ENCODE data around the gene GOLGA6A.
A peak's percentile ranks its signal among the peaks of the same experiment; 100 is the strongest.
"Not testable (repeated sequence)": the region's sequence is repeated elsewhere in the genome, so short reads cannot be mapped to it uniquely, and the experiment has no call there.

GOLGA6A gene

DNA sequence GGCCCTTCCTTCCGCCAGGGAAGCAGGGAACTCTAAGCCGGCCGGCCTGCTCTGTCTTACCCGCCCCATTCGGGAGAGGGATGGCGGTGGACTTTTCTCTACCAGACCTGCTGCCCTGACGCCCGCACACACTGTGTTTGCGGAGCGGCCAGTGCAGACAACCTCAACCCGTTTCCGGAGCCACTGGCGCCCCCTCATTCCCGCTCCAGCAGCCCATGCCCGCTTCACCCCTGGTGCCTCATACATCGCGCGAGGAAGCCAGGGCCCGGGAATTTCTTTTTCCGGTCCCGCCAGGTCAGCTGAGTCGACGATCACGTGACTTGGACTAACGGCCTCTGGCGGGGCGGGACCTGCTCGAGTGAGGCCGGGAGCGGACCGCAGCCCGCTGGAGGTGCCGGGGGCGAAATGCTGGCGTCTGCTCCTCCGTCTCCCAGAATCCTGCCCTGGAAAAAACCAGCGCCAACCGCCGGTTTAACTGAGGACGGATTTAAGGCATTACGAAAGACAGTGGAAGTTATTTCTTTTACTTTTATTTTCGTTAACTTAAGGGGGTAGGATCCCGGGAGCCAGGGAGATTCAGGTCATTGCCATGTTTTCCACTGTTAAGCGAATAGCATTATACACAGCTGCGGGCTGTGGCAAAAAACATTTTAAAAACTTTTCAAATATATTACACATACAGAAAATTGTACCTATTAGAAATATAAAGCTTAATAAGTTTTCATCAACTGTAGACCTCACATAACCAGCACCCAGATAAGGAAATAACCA is 17.8 kb upstream of the GOLGA6A start:
- peak; percentile 58 for DNase-seq (ENCODE audit: low read depth)

DNA sequence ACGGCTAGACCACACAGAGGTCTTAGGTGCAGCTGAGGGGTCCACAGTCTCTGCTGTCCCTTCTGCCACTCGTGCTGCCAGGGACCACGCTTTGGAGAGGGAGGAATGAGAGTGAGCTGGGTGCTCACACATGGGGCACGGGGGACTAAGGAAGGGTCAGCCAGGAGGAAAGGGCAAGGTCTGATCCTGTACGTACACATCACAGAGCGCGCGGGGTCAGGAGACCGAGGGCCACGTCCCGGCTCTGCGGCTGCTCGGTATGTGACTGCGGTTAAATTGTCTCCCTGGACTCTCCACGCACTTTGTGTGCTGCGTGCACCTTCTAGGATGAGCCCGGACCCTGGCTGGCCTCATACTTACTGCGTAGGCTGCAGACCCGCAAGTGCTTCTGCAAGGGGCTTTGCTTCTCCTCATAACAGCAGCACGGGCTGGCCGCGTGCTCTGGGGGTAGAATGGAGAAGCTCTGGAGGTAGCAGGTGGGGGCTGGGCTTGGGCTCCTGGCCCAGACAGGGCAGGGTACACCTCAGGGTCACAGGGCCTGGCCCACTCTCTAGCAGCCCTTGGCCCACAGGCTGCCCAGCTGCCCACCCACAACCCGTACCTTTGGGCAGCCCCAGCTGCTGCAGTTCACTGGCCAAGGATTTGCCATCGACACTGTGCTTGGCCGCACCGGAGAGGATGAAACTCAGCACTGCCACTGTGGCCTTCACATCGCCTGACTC is 14.6 kb upstream of the GOLGA6A start:
- not testable (repeated sequence) for DNase-seq (ENCODE audit: low read depth)

DNA sequence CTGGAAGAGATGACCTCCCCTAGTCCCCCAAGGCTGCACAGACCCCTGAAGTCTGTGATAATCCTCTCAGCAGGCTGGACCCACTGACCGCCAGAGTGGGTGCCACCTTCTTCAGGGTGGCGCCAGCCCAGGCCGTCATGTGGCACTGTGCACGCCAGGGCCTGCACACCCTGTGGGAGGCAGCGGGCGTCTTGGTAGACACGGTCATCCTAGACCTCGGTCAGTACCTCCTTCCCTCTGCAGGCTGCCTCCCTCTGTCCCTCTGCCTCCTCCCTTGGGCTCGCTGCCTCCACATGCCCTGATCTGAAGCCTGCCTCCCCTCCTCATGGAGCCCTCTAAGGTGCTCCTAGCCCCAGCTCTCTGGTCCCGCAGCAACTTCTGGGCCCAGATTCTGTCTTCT is 13.3 kb upstream of the GOLGA6A start:
- DNase-seq (ENCODE audit: low read depth), result not testable (repeated sequence)

DNA sequence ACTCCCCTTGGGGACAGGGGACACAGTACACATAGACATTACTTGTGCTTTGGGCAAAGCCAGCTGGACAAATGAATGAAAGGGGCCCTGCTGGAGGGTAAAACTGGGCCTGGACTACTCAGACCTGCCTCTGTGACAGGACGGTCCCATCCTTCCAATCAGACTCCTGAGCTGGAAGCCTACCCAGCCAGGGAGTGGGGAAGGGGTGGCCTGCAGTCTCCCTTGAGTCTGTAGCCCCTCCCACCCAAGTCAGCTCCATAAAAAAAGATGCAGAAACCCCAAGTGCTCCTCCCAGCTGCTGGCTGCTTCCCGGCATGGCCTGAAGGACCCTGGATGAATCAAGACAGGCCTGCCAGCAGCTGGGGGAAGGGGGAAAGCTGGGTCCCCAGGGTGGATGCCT is 12.2 kb upstream of the GOLGA6A start:
- not testable (repeated sequence) for DNase-seq (ENCODE audit: low read depth)

DNA sequence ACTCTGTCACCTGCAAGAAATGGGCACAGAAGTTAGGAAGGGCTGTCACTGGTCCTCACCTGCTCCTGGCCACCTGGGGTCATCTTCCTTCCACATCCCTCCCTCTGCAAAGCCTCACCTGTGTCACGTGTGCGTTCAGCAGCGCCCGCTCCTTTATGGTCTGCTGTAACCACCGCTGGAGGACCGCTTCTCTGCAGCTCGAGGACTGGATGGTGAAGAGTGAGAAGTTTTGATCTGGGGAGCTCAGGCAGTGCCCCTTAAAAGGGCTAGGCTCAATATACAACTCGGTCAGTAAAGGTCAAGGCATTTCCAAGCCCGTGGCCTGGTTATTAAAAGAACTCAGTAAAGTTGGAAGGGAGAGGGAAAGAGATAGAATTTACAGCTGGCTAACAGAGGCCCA is 6.6 kb downstream of the GOLGA6A start:
- DNase-seq (ENCODE audit: low read depth), result not testable (repeated sequence)

DNA sequence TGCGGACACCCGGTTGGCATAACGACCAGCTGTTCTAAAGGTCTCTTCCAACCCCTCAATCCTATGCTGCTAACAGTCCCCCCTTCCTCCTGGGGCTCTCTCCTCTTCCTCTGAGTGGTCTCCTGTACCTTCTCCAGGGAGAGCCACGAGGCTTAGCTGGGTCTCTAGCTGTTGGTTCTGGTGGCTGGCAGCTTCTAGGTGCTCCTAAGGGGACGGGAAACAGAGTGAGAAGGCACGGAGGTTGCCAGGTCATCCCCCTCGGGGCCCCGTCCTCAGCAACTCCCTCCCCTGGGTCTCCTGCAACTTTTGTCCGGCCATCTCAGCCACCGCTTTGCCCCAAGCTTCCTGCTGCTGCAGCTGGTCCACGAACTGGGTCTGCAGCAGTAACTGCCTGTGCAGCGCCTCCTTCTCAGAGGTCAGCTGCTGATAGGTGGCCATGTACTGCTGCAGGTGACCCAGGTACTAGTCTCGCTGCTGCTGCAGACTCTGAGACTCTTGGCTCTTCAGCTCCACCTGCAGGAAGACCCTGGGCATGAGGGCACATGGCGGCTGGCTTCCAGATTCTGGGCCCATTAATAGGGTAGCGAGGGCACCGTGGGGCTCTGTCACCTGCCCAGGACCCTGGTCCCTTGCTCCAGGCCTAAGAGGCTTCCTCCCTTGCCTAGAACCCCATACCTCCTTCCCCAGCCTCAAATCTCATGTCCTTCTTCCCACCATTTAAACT is 9.6 kb downstream of the GOLGA6A start:
- not testable (repeated sequence) for DNase-seq (ENCODE audit: low read depth)

DNA sequence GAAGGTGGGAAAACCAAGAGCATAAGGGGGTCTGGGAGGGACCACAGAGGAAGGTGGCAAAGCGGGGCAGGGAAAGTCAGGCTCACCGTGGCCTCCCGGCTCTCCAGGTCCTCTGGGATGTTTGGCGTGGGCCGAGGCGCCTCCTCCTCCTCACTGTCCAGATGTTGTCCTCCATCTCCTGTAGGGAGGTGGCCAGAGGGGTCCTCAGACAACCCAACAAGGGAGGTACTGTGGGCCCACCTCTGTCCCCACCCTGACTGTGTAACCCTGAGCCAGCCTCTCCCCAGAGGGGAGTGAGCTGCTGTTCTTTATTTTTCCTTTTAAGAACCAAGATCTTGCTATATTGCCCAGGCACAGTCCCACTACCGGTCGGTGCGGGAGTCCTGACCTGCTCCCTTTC is 10.2 kb downstream of the GOLGA6A start:
- not testable (repeated sequence) for DNase-seq (ENCODE audit: low read depth)

DNA sequence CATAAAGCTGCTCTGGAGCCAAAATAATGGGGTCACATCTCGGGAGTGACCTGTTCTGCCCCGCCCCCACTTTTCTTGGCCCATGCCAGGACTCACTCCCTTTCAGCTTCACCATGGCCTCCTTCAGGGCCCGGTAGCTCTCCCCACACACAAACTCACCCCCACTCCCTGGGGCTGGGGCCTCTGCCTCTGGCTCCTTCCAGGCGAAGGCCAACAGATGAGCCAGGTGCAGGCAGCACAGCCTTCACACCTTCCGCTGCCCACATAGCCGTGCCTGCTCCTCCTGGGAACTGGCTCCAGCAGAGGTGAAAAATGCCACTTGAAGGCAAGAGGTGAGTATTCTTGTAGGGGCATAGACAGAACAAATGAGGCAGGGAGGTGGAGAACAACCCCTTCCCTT is 10.7 kb downstream of the GOLGA6A start:
- not testable (repeated sequence) for DNase-seq (ENCODE audit: low read depth)

DNA sequence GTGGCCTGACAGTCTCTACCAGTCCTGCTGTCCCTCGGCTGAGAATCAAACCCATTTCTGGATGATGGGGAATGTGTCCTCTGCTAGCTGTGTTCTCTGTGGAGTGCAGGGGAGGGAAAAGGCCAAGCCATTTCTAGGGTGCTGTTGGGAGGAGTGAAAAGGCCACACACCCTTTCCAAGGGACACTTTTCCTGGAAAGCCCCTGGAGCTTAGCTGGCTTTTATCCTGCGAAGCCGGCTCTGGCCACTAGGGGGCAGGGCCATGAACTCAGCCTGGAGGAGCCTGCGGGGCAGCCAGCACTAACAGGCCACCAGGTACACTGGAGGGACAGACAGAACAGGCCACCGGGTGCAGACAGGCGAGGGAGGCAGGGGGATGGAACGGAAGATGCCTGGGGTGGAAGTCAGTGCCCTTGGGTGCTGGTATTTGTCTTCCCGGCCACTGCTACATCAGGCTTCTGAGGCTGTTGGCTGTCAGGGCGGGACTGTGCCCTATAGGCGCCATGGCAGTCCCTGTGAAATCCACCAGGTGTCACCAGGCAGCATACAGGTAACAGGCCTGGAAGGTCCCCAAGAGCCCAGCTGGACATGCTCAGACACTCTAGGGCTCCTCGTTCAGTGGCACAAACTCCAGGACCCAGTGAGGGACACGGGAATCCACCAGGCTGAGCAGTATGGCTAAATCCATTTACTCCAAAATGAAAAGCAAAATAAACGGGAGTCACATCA is 16.5 kb downstream of the GOLGA6A start:
- DNase-seq (ENCODE audit: low read depth), result peak; percentile 29

DNA sequence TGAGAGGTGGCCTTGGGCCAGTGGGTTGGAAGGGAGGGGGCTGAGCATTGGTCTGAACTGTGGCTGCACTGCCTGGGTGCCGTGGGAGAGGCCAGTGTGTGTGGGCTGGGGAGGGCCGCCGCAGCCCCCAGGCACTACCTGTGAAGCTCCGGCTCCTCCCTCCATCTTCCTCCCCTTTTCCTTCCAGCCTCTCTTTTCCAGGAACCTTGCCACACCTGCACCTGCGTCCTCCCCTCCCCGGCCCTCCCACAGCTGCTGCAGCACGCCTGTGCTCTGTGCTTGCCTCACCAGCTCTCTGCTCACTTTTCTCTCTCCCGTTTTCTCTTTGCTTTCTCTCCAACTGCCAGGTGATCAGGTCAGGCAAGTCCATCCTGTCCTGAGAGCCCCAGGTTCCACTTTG is 17.5 kb downstream of the GOLGA6A start:
- DNase-seq (ENCODE audit: low read depth), result not testable (repeated sequence)

DNA sequence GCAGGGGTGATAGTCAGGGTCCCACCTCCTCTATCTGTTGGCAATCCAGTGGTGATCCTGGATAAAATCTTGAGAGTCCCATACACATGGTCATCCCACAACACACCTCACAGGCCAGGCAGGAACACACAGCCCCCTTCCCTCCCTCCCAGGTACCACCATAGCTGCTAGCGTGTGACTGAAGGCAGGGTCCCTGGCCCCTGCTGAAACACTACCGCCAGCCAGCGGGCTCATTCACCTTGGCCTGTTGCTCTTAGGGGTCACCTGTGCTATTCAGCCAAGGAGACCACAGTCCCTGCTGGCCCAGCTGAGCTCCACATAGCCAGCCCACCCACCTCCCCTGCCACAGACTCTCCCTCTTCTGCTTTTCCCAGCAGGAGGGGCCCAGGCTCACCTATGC is 18.2 kb downstream of the GOLGA6A start:
- DNase-seq (ENCODE audit: low read depth), result not testable (repeated sequence)

DNA sequence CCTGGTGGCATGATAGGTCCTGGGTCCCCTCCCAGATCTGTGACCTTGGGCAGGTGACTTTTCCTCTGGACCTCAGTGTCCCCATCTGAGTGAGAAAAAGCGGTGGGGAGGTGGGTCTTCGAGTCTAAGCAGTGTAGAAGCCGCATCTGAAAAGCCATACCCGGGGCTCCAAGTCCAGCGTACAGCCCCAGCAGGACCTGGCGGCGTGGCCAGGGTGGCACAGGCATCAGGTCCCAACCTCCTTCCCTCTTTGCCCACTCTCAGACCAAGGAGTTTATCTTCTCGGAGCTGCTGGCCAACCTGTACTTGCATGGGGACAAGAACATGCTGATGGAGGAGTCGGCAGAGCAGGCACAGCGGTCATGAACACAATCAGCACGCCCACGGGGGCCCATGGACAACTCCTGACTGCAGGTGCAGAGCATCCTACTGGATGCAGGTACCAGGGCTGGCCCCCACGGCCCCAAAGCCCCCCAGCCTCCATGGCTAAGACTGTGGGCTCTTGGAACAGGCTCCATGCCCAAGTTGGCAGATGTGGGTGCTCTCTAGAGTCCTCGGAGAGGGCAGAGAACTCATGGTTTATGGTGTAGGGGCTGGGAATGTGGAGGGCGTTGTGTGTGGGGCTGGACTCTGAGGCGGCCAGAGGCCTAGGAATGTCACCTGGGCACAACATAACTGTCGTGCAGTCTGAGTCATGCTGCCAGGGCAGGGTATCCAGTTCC is 18.8 kb downstream of the GOLGA6A start:
- DNase-seq (ENCODE audit: low read depth), result not testable (repeated sequence)

DNA sequence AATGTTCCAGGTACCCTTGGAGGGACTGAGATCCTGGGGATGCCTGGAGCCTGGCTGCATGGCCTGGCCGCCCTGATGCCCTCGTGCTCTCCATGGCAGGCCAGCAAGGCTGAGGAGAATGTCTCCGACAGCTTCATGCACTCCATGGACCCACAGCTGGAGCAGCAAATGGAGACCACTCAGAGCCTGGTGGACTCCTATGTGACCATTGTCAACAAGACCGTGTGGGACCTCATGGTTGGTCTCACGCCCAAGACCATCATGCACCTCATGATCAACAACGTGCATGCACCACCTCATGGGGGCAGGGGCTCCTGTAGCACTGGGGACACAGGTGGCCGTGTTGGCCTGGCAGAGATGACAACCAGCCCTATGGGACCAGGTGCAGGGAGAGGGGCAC is 19.7 kb downstream of the GOLGA6A start:
- no peak for DNase-seq (ENCODE audit: low read depth)

DNA sequence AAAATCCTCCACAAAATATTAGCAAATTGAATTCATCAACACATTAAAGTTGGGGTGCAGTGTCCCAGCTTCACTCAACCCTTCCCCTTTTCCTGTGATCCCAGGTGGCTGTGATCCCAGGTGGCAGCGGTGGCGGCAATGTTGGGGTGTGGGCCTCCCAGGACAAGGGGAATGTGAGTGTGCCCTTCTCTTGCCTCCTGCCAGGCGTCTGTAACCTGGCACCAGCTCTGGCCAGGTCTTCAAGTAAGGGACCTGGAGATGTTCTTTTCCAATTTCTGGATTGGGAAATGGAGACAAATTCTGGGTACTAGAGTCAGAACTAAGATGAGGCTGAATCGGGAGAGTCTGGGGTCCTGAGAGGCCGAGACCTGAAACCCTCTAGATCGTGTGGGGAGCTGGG is 20.1 kb downstream of the GOLGA6A start:
- DNase-seq (ENCODE audit: low read depth), result no peak

DNA sequence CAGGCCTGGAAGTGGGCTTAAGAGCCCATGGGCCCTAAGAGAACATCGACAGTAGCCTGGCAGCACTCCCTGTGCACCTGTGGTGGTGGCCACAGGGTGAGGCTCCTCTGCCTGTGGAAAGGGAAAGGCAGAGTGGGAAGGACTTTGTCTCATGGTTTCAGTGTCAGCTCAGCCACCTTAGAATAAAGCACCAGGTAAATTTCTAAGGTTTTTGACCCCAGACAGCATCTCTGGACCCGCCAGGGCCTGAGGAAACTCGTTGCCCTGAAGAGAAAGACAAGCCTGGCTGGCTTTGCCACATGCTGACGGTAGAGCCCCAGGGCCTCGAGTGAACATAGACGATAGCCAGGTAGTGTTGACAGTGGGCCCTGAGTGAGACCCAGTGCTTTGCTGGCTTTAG is 22.1 kb downstream of the GOLGA6A start:
- DNase-seq (ENCODE audit: low read depth), result no peak

DNA sequence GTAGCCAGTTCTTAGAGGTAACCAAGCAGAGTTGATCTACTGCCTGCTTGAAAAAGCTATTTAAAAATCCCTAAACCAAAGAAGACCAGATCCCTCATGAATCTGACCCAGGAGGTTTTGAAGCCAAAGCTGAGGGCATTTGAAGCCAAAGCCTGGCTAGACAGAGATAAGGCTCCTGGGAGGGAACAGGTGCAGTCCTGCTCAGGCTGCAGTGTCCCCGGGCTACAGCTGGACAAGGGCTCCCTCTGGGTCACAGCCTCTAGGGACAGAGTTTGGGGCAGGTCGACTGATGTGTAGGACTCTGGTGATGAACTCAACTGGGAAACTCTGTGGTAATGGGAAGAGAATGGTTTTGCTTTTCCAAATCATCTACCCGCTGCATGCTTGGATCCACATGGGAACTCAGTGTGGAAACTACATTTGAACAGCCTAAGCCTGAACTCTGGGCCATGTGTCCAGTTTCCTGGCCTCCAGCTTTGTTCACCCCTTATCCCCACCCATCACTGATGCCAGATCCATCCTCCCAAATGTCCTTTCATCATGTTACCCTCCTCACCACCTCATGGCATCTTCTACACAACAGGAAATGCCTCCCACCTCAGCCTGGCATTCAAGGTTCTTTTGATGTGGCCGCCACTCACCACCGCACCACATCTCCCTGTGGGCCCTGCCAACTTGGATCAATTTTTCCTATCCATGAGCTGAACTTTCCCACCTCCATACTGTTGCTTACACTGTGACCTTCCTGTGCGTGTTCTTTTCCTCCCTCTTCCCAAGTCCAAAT is 23.1 kb downstream of the GOLGA6A start:
- not testable (repeated sequence) for DNase-seq (ENCODE audit: low read depth)

DNA sequence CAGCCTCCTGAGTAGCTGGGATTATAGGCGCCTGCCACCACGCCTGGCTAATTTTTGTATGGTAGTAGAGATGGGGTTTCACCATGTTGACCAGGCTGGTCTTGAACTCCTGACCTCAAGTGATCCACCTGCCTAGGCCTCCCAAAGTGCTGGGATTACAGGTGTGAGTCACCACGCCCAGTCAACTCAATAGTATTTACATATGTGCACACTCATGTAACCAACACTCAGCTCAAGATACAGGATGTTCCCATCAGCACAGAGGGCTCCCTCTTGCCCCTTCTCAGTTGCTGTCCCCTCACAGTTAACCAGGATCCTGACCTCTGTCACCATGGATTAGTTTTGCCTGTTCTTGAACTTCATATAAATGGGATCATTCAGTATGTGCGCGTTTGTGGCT is 26.0 kb downstream of the GOLGA6A start:
- not testable (repeated sequence) for DNase-seq (ENCODE audit: low read depth)

DNA sequence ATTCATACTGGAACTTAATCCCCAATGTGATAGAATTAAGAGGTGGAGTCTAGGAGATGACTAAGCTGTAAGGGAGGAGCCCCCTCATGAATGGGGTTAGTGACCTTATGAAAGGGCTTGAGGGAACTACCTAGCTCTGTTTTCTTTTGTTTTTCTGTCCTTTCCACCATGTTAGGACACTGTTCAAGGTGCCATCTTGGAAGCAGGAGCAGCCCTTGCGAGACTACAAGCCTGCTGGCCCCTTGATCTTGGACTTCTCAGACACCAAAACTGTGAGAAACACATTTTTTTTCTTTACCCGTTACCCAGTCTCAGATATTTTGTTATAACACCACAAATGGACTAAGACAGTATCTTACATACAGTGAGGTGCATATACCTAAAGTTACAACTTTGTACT is 26.5 kb downstream of the GOLGA6A start:
- DNase-seq (ENCODE audit: low read depth), result no peak

DNA sequence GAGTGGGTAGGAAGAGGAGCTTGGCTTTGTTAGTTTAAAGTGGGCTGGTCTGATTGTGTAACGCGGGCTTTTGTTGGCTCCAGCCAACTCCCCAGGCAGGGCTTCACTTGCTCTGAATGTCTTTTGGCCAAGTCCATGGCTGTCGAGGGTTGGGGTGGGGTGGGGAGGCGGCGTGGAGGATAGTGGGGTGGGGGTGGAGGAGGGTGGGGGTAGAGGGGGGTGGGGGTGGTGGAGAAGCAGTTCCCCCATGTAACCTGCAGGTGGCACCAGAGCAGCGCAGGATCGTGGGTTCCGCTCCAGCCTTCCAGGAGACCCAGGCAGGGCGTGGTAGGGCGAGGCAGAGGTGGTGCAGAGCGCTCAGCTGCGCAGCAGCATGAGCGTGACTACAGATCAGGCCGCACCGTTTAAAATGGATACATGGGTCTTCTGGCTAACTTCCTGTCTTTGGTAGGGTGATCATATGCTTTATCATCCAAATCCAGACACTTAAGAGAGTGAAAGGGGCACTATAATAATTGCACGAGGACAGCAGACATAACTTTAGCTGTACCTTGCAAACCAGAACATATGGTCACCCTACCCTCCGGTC is 28.3 kb downstream of the GOLGA6A start:
- DNase-seq (ENCODE audit: low read depth), result peak; percentile 45

DNA sequence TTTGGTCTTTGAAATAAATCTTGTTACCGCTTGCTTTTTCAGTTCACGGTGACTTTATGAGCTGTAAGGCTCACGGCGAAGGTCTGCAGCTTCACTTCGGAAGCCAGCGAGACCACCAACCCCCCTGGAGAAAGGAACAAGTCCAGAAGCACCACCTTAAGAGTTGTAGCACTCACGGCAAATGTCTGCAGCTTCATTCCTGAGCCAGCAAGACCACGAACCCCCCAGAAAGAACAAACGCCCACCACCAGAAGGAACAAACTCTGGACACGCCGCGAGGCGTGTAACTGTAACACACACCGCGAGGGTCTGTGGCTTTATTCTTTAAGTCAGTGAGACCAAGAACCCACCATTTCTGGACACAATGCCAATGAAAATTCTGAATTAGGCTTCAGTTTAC is 28.8 kb downstream of the GOLGA6A start:
- no peak for DNase-seq (ENCODE audit: low read depth)

All from activated T-helper 9 cell treated with anti-CD3 and anti-CD28 coated beads, Interleukin-2, amount 50 U/mL, for 16 hours (primary cell).